CD4-positive, alpha-beta T cell (primary cell): ENCODE results near the gene STIM1. TPM values are rescaled to one million over a fixed set of nuclear protein-coding genes. Genes with fewer than 3 reads are reported as not detected.

ENCODE experiments used
- ATAC-seq: fragments of 200-7000 bp; cut with Tn5 transposase; one replicate; pipeline ENCODE4 v1.10.0; 2022; ENCODE audit warnings: mild to moderate bottlenecking; ENCODE audit not compliant: poor library complexity
- CTCF ChIA-PET: fragments of 350-600 bp; sonication (Branson Sonifier 250); formaldehyde crosslinking; loops from one replicate; lab custom pipeline; 2021; ENCODE audit warnings: antibody characterized with exemption, inconsistent platforms; lab: Charles Lee
- POLR2A ChIA-PET: fragments of 350-600 bp; sonication (Branson Sonifier 250); formaldehyde crosslinking; loops from one replicate; lab custom pipeline; 2021; ENCODE audit warnings: antibody characterized with exemption, inconsistent platforms; lab: Charles Lee
- DNase-seq, 14 experiments: peaks; one replicate each; pipeline ENCODE4 v3.0.0-alpha.2; 2013 to 2020; ENCODE audit warnings: mixed read lengths in 2 of 14
- H3K27ac ChIP-seq, 2 donors: one replicate each; pipeline versions ENCODE4 v1.5.1 to v1.7.0; 2013; ENCODE audit warnings: low read length in 2 of 2, low read depth in 1 of 2, mild to moderate bottlenecking in 1 of 2
- H3K27me3 ChIP-seq, 2 experiments: 1 replicate in 1 of 2; 2 replicates in 1 of 2; pipeline versions ENCODE4 v1.6.1 to v1.7.0; 2013; ENCODE audit warnings: low read length in 2 of 2, control low read depth in 1 of 2, mild to moderate bottlenecking in 1 of 2, moderate library complexity in 1 of 2; ENCODE audit not compliant: insufficient read depth in 2 of 2, control insufficient read depth in 1 of 2
- H3K36me3 ChIP-seq: one replicate; pipeline ENCODE4 v1.6.1; 2013; ENCODE audit warnings: low read length, control low read depth; ENCODE audit not compliant: insufficient read depth
- H3K4me1 ChIP-seq: one replicate; pipeline ENCODE4 v1.6.1; 2013; ENCODE audit warnings: low read length, control low read depth; ENCODE audit not compliant: insufficient read depth
- H3K4me3 ChIP-seq: one replicate; pipeline ENCODE4 v1.5.1; 2013; ENCODE audit warnings: mild to moderate bottlenecking, low read length, moderate library complexity
- H3K9me3 ChIP-seq, 2 experiments: 1 replicate in 1 of 2; 2 replicates in 1 of 2; pipeline versions ENCODE4 v1.6.1 to v1.7.0; 2013; ENCODE audit warnings: low read length in 2 of 2, mild to moderate bottlenecking in 2 of 2, control low read depth in 1 of 2, moderate library complexity in 1 of 2; ENCODE audit not compliant: control insufficient read depth in 1 of 2, insufficient read depth in 1 of 2
- H3K27ac Mint-ChIP-seq: one replicate; pipeline ENCODE4 v1.8.0; 2020; ENCODE audit warnings: mixed read lengths
- H3K27me3 Mint-ChIP-seq: one replicate; pipeline ENCODE4 v1.8.0; 2021; ENCODE audit warnings: mixed read lengths
- H3K36me3 Mint-ChIP-seq: one replicate; pipeline ENCODE4 v1.8.0; 2021; ENCODE audit warnings: low read depth, mixed read lengths
- H3K4me1 Mint-ChIP-seq: one replicate; pipeline ENCODE4 v1.8.0; 2021; ENCODE audit warnings: low read depth, mixed read lengths
- H3K4me3 Mint-ChIP-seq: one replicate; pipeline ENCODE4 v1.8.0; 2020; ENCODE audit warnings: mild to moderate bottlenecking, mixed read lengths
- H3K9me3 Mint-ChIP-seq: one replicate; pipeline ENCODE4 v1.8.0; 2020; ENCODE audit warnings: mixed read lengths
- CTCF ChIP-seq: fragments of 200-600 bp; IDR thresholded peaks from one replicate; pipeline ENCODE4 v1.8.0; 2022; ENCODE audit warnings: antibody characterized with exemption, mild to moderate bottlenecking
- intact Hi-C, 2 experiments: fragments of 100-400 bp; cut with DNase I in 1 of 2; cut with micrococcal nuclease in 1 of 2; formaldehyde crosslinking; loops; one replicate each; pipeline versions ENCODE4 v1.15.1 to v1.9.0; 2023 to 2025; cut with DNase I, micrococcal nuclease
- total RNA-seq, 174 experiments: library from RNA in 2 of 174; stranded (reverse) in 2 of 174; gene quantifications; one replicate each; pipeline ENCODE4 v1.2.3 and lab custom pipeline; 2021 to 2026

The STIM1 gene
- total RNA-seq, 2 experiments from 2014 or later: 89.0 to 94.9 TPM

- no peak overlapping the region for H3K4me3 ChIP-seq
- intact Hi-C loops: no loop called here
- Mint-ChIP-seq H3K36me3 (peaks cover 71% of the 10 kb centered on the region), H3K4me3 (no peak overlapping the region), H3K27me3 (no peaks in the 10 kb centered on the region), H3K27ac (peak overlapping the region; percentile 25), H3K4me1 (peaks cover 47% of the 10 kb centered on the region), H3K9me3 (no peaks in the 10 kb centered on the region)
- ChIA-PET CTCF (interaction anchor here (0.7 to 1.1 kb wide), 2 partner anchors 42 to 168 kb away, joined by 4 to 6 read pairs; no protein-coding TSS in a partner anchor), POLR2A (interaction anchor here (0.5 kb wide), 1 partner anchor 256 kb away, joined by 4 read pairs; no protein-coding TSS in a partner anchor)
- peaks cover 41% of the 10 kb centered on the region for H3K36me3 ChIP-seq
- H3K27ac ChIP-seq: no peak overlapping the region
- DNase-seq (no peak), ATAC-seq (no peak)
- no peaks in the 10 kb centered on the region for H3K27me3 ChIP-seq
- peaks cover 0 to 4% of the 10 kb centered on the region in 2 experiments for H3K9me3 ChIP-seq
- TF ChIP-seq CTCF: no peak
- H3K4me1 ChIP-seq: peaks cover 5% of the 10 kb centered on the region
Observed at GRCh38 chr11:4022669-4023068, 167.2 kb downstream of the STIM1 start.

DNA sequence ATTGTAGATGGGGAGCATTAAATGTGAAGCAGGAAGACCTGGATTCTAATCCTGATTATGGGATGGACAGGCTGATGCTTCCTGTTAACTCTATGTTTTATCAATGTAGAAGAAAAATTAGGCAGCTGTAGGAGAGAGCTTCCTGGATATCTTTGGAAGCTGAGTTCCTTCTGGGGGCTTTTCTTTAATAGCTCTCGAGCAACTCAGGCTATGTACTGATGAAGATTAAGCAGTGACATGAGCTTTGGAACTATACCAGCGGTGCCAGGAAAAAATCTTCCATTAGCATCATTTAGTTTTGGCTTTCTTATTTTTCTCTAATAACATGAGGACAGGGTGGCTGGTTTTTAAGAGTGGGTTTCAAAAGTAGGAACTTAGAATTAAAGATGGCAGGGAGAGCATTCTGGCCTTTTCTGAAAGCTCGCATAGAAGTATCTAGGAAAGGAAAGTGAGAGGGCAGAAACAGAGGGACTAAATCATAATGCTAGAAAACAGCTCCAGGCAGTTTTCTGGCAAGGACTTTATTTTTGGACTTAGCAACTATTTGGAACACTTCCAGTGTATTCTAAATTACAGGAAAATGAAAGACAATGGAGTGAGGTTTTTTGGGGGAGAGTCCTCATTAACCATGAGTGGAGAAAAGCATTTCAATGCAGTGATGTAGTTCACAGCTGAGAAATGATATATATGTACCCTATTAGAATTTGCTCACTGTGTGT, 169.9 kb downstream of the STIM1 start:
- intact Hi-C loops: no loop called here
- Mint-ChIP-seq H3K27me3 (no peaks in the 10 kb centered on the region), H3K36me3 (peaks cover 84% of the 10 kb centered on the region), H3K4me3 (no peak overlapping the region), H3K4me1 (peaks cover 40% of the 10 kb centered on the region), H3K27ac (peak overlapping the region; percentile 23), H3K9me3 (no peaks in the 10 kb centered on the region)
- peaks cover 46% of the 10 kb centered on the region for H3K36me3 ChIP-seq
- H3K27ac ChIP-seq: no peak overlapping the region
- no peaks in the 10 kb centered on the region for H3K27me3 ChIP-seq
- ChIA-PET POLR2A (interaction anchor here (0.7 to 1.5 kb wide), 4 partner anchors 18 to 170 kb away, joined by 3 to 6 read pairs (median 4); partner anchors contain the start of gene STIM1), CTCF (no interaction called here)
- TF ChIP-seq CTCF: no peak
- DNase-seq: no peak
- H3K4me1 ChIP-seq: peaks cover 2% of the 10 kb centered on the region
- no peak for ATAC-seq
- peaks cover 0 to 4% of the 10 kb centered on the region in 2 experiments for H3K9me3 ChIP-seq
- no peak overlapping the region for H3K4me3 ChIP-seq

DNA sequence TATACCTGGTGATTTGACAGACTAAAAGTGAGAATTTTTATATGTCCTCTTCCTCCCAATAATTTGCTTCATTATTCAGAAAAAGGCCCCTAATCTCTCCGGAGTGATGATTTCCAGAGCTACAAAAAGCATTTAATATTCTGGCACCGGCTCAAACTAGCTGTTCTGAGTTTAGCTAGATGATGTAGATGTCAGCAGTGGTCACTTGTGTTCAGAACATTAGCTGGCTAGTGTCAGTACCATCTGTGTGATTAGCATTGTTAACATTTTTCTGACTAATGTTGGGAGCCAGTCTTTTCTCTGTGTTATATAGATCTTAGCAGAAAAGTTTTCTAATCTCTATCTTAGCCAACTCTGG, 170.5 kb downstream of the STIM1 start:
- DNase-seq (no peak), ATAC-seq (no peak)
- Mint-ChIP-seq H3K9me3 (no peaks in the 10 kb centered on the region), H3K36me3 (peaks cover 85% of the 10 kb centered on the region), H3K4me3 (no peak overlapping the region), H3K4me1 (peaks cover 35% of the 10 kb centered on the region), H3K27me3 (no peaks in the 10 kb centered on the region), H3K27ac (no peak overlapping the region)
- Histone ChIP-seq H3K27me3 (no peaks in the 10 kb centered on the region), H3K9me3 (peaks cover 0 to 4% of the 10 kb centered on the region in 2 experiments), H3K4me3 (no peak overlapping the region), H3K27ac (no peak overlapping the region), H3K36me3 (peaks cover 46% of the 10 kb centered on the region), H3K4me1 (peaks cover 2% of the 10 kb centered on the region)
- CTCF ChIA-PET: no interaction called here
- intact Hi-C loops: no loop called here
- no peak for TF ChIP-seq CTCF
- POLR2A ChIA-PET: interaction anchor here (1.3 kb wide), 1 partner anchor 171 kb away, joined by 6 read pairs; the partner anchor contains the start of gene STIM1
